SJSA1 (cell line): ENCODE measurements around the gene RUFY2. TPM values are rescaled to one million over a fixed set of nuclear protein-coding genes. Genes with fewer than 3 reads are reported as not detected.
"Not testable (repeated sequence)": the region's sequence is repeated elsewhere in the genome, so short reads cannot be mapped to it uniquely, and the experiment has no call there.

Experiments used
- DNase-seq, 2 experiments: peaks; one replicate each; pipeline ENCODE4 v3.0.0-alpha.2; 2015 to 2020; ENCODE audit warnings: low spot score in 2 of 2, low read depth in 1 of 2
- H3K27ac ChIP-seq: fragments of 250-450 bp; sonication (Bioruptor Pico); 2 replicates; pipeline ENCODE4 v1.5.1; 2020; ENCODE audit warnings: mild to moderate bottlenecking, moderate library complexity
- H3K27me3 ChIP-seq: fragments of 250-450 bp; sonication (Bioruptor Pico); replicated peaks from 2 replicates; pipeline ENCODE4 v1.5.1; 2020; ENCODE audit warnings: mild to moderate bottlenecking, moderate library complexity
- H3K36me3 ChIP-seq: fragments of 250-450 bp; sonication (Bioruptor Pico); 2 replicates; pipeline ENCODE4 v1.5.1; 2020; ENCODE audit warnings: mild to moderate bottlenecking
- H3K4me1 ChIP-seq: fragments of 250-450 bp; sonication (Bioruptor Pico); replicated peaks from 2 replicates; pipeline ENCODE4 v1.6.1; 2021; ENCODE audit warnings: mild to moderate bottlenecking
- H3K4me3 ChIP-seq: fragments of 250-450 bp; sonication (Bioruptor Pico); 2 replicates; pipeline ENCODE4 v1.5.1; 2020; ENCODE audit warnings: mild to moderate bottlenecking
- H3K9me3 ChIP-seq: fragments of 250-450 bp; sonication (Bioruptor Pico); replicated peaks from 2 replicates; pipeline ENCODE4 v1.5.1; 2020; ENCODE audit warnings: mild to moderate bottlenecking
- total RNA-seq: library from RNA; depleted of rRNA; stranded (reverse); fragments of >200 nt; shearing (Covaris generic); gene quantifications from 2 replicates; pipeline ENCODE4 v1.2.3, GENCODE V29; 2014; rRNA removed

The RUFY2 gene
- 21.4 and 21.8 TPM in 2 replicates for total RNA-seq

- H3K27ac ChIP-seq: peak within 1 kb of the TSS; percentile 86
- no peaks in the 10 kb centered on the region for H3K9me3 ChIP-seq
- peaks cover 16% of the 10 kb centered on the region for H3K4me1 ChIP-seq
- DNase-seq: peak; percentile 84 to 90
- peak within 1 kb of the TSS; percentile 95 for H3K4me3 ChIP-seq
- peaks cover 20% of the 10 kb centered on the region for H3K36me3 ChIP-seq
- H3K27me3 ChIP-seq: no peaks in the 10 kb centered on the region
These were observed at the start of gene RUFY2 for GRCh38 chr10:68406815-68407548. TSS of gene RUFY2 (minus strand) at chr10:68407277. CDS start at chr10:68407189, 88 bp downstream.

GRCh38 chr10:68449698-68450097, 42.6 kb upstream of the RUFY2 start:
- not testable (repeated sequence) for H3K27me3 ChIP-seq, H3K9me3 ChIP-seq, H3K4me3 ChIP-seq, H3K4me1 ChIP-seq, H3K27ac ChIP-seq
- peak in 1 of 2 experiments; percentile 50 for DNase-seq
- H3K36me3 ChIP-seq: peaks cover 37% of the 10 kb centered on the region

GRCh38 chr10:68446179-68446578, 39.1 kb upstream of the RUFY2 start:
- H3K4me3 ChIP-seq: no peak overlapping the region

GRCh38 chr10:68442971-68443370, 35.9 kb upstream of the RUFY2 start:
- no peak overlapping the region for H3K4me3 ChIP-seq
- H3K4me1 ChIP-seq: no peaks in the 10 kb centered on the region
- H3K36me3 ChIP-seq: peaks cover 19% of the 10 kb centered on the region; the same call in 1 of the 2 replicates
- no peak for DNase-seq
- no peaks in the 10 kb centered on the region for H3K27me3 ChIP-seq
- H3K27ac ChIP-seq: no peak overlapping the region
- no peaks in the 10 kb centered on the region for H3K9me3 ChIP-seq

More at GRCh38 chr10:68446179-68446578, 39.1 kb upstream of the RUFY2 start:
- Histone ChIP-seq H3K4me1 (no peaks in the 10 kb centered on the region), H3K27ac (no peak overlapping the region), H3K36me3 (peaks cover 32% of the 10 kb centered on the region), H3K27me3 (no peaks in the 10 kb centered on the region), H3K9me3 (no peaks in the 10 kb centered on the region)
- no peak for DNase-seq

- H3K4me3 ChIP-seq: no peak overlapping the region
- no peaks in the 10 kb centered on the region for H3K27me3 ChIP-seq
- H3K4me1 ChIP-seq: no peaks in the 10 kb centered on the region
- peaks cover 35% of the 10 kb centered on the region for H3K36me3 ChIP-seq
- DNase-seq: no peak
- no peak overlapping the region for H3K27ac ChIP-seq
- no peaks in the 10 kb centered on the region for H3K9me3 ChIP-seq
These were observed 33.8 kb upstream of the RUFY2 start for GRCh38 chr10:68440898-68441297.

- peaks cover 36% of the 10 kb centered on the region for H3K36me3 ChIP-seq
- DNase-seq: no peak
- no peaks in the 10 kb centered on the region for H3K27me3 ChIP-seq
- H3K27ac ChIP-seq: no peak overlapping the region
- no peaks in the 10 kb centered on the region for H3K4me1 ChIP-seq
- H3K9me3 ChIP-seq: no peaks in the 10 kb centered on the region
- H3K4me3 ChIP-seq: no peak overlapping the region
These were observed 28.7 kb upstream of the RUFY2 start for GRCh38 chr10:68435803-68436202.

GRCh38 chr10:68434657-68435056, 27.6 kb upstream of the RUFY2 start:
- no peak for DNase-seq
- Histone ChIP-seq H3K27me3 (no peaks in the 10 kb centered on the region), H3K27ac (no peak overlapping the region), H3K4me1 (no peaks in the 10 kb centered on the region), H3K36me3 (peaks cover 43% of the 10 kb centered on the region), H3K4me3 (no peak overlapping the region), H3K9me3 (no peaks in the 10 kb centered on the region)

GRCh38 chr10:68428396-68429104, 21.5 kb upstream of the RUFY2 start:
- H3K4me3 ChIP-seq: no peak overlapping the region
- no peaks in the 10 kb centered on the region for H3K27me3 ChIP-seq
- DNase-seq: no peak
- no peaks in the 10 kb centered on the region for H3K4me1 ChIP-seq
- H3K9me3 ChIP-seq: no peaks in the 10 kb centered on the region
- H3K27ac ChIP-seq: no peak overlapping the region
- H3K36me3 ChIP-seq: peaks cover 38% of the 10 kb centered on the region

- no peaks in the 10 kb centered on the region; the same call in 1 of the 2 replicates for H3K9me3 ChIP-seq
- H3K27me3 ChIP-seq: no peaks in the 10 kb centered on the region
These were observed 17.5 kb upstream of the RUFY2 start for GRCh38 chr10:68424454-68425014.

GRCh38 chr10:68423522-68423921, 16.4 kb upstream of the RUFY2 start:
- H3K9me3 ChIP-seq: no peaks in the 10 kb centered on the region; the same call in 1 of the 2 replicates
- H3K36me3 ChIP-seq: peaks cover 53% of the 10 kb centered on the region
- H3K27me3 ChIP-seq: no peaks in the 10 kb centered on the region
- DNase-seq: no peak
- H3K4me3 ChIP-seq: no peak overlapping the region
- no peaks in the 10 kb centered on the region for H3K4me1 ChIP-seq
- no peak overlapping the region for H3K27ac ChIP-seq

More at GRCh38 chr10:68424454-68425014, 17.5 kb upstream of the RUFY2 start:
- DNase-seq: no peak
- peaks cover 49% of the 10 kb centered on the region for H3K36me3 ChIP-seq
- H3K4me3 ChIP-seq: no peak overlapping the region
- H3K4me1 ChIP-seq: no peaks in the 10 kb centered on the region
- no peak overlapping the region for H3K27ac ChIP-seq

GRCh38 chr10:68419376-68419775, 12.3 kb upstream of the RUFY2 start:
- H3K9me3 ChIP-seq: no peaks in the 10 kb centered on the region; the same call in 1 of the 2 replicates
- H3K27me3 ChIP-seq: no peaks in the 10 kb centered on the region
- no peak overlapping the region for H3K4me3 ChIP-seq
- no peaks in the 10 kb centered on the region for H3K4me1 ChIP-seq
- DNase-seq: no peak
- peaks cover 54% of the 10 kb centered on the region for H3K36me3 ChIP-seq
- no peak overlapping the region for H3K27ac ChIP-seq

GRCh38 chr10:68408898-68409518, 1.9 kb upstream of the RUFY2 start:
- Histone ChIP-seq H3K4me3 (no peak overlapping the region), H3K4me1 (peaks cover 16% of the 10 kb centered on the region), H3K9me3 (no peaks in the 10 kb centered on the region), H3K27me3 (no peaks in the 10 kb centered on the region), H3K36me3 (peaks cover 18% of the 10 kb centered on the region), H3K27ac (no peak overlapping the region)
- no peak for DNase-seq

- Histone ChIP-seq H3K27me3 (no peaks in the 10 kb centered on the region), H3K4me1 (peaks cover 16% of the 10 kb centered on the region)
These were observed 814 bp downstream of the RUFY2 start for GRCh38 chr10:68406111-68406814.

More at GRCh38 chr10:68406111-68406814, 814 bp downstream of the RUFY2 start:
- peak overlapping the region; percentile 86 for H3K27ac ChIP-seq
- peak; percentile 64 to 69 for DNase-seq
- no peaks in the 10 kb centered on the region for H3K9me3 ChIP-seq
- H3K36me3 ChIP-seq: peaks cover 22% of the 10 kb centered on the region
- H3K4me3 ChIP-seq: peak overlapping the region; percentile 95
